Kasumi-1 (cell line): ENCODE measurements around the gene TXNDC5.
A peak's percentile ranks its signal among the peaks of the same experiment; 100 is the strongest.
"Not testable (repeated sequence)": the region's sequence is repeated elsewhere in the genome, so short reads cannot be mapped to it uniquely, and the experiment has no call there.

Experiments used
- DNase-seq, 2 experiments: peaks; one replicate each; lab custom pipeline; 2025; lab: John Stamatoyannopoulos, UW

Gene TXNDC5

GRCh38 chr6:7895125-7895423 lies 15.5 kb downstream of the TXNDC5 start:
- DNase-seq: no peak

GRCh38 chr6:7894262-7895124 lies 16.1 kb downstream of the TXNDC5 start:
- DNase-seq: no peak

- DNase-seq: no peak
These were observed 17.2 kb downstream of the TXNDC5 start for GRCh38 chr6:7893342-7893741.

- not testable (repeated sequence) for DNase-seq
These were observed 18.2 kb downstream of the TXNDC5 start for GRCh38 chr6:7892367-7892766.

- no peak for DNase-seq
These were observed 19.3 kb downstream of the TXNDC5 start for GRCh38 chr6:7891078-7891872.

GRCh38 chr6:7888587-7889357 lies 21.8 kb downstream of the TXNDC5 start:
- no peak for DNase-seq

GRCh38 chr6:7887278-7887991 lies 23.2 kb downstream of the TXNDC5 start:
- no peak for DNase-seq

- no peak for DNase-seq
These were observed 24.5 kb downstream of the TXNDC5 start for GRCh38 chr6:7886132-7886531.

GRCh38 chr6:7883381-7883780 lies 27.2 kb downstream of the TXNDC5 start:
- DNase-seq: no peak

GRCh38 chr6:7882505-7883257 lies 27.9 kb downstream of the TXNDC5 start:
- DNase-seq: no peak

- no peak for DNase-seq
These were observed 28.7 kb downstream of the TXNDC5 start for GRCh38 chr6:7881765-7882500.

- DNase-seq: peak in 1 of 2 experiments; percentile 3
These were observed 29.9 kb downstream of the TXNDC5 start for GRCh38 chr6:7880718-7881107.

GRCh38 chr6:7879980-7880717 lies 30.4 kb downstream of the TXNDC5 start:
- no peak for DNase-seq

GRCh38 chr6:7879579-7879978 lies 31.0 kb downstream of the TXNDC5 start:
- DNase-seq: no peak

GRCh38 chr6:7879043-7879442 lies 31.5 kb downstream of the TXNDC5 start:
- no peak for DNase-seq

GRCh38 chr6:7878401-7878964 lies 32.1 kb downstream of the TXNDC5 start:
- DNase-seq: no peak

GRCh38 chr6:7868926-7869325 lies 41.7 kb downstream of the TXNDC5 start:
- DNase-seq: no peak

- no peak for DNase-seq
These were observed 44.1 kb downstream of the TXNDC5 start for GRCh38 chr6:7866526-7866925.

- no peak for DNase-seq
These were observed 44.8 kb downstream of the TXNDC5 start for GRCh38 chr6:7865781-7866180.
